GM19467 (cell line): Measurements from ENCODE around the gene NEUROG2.
A peak's percentile ranks its signal among the peaks of the same experiment; 100 is the strongest.

ENCODE experiments used
- ATAC-seq: cut with Tn5 transposase; IDR thresholded peaks from one replicate; pipeline ENCODE4 v1.9.1; 2021; ENCODE audit warnings: mild to moderate bottlenecking, moderate library complexity; ENCODE audit not compliant: unreplicated experiment

Gene NEUROG2

GRCh38 chr4:112521123-112522023 lies 5.4 kb upstream of the NEUROG2 start:
- no peak for ATAC-seq

DNA sequence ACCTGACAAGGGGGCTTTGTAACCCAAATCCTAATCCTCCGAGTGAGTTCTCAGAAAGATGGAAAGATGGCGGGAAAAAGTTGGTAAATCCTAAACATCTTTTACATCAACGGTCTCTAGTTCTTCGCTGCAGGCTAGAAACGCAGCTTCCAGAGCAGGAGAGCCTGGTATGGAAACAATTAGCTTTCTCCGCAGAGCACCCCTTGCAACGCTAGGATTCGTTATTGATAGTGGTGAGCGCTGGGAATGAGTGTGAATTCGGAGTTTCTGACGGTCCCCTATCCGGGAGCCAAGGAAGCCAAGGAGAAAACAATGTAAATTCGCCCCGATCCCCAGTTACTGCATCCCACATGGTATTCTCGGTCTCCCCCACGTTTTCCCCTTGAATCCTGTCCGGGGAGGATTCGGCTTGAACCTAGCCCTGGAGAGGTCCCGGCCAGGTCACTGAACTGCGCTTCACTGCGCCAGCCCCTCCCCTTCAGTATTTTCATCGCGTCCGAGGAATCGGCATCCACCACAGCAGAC lies 4.7 kb upstream of the NEUROG2 start:
- ATAC-seq, result no peak

GRCh38 chr4:112519689-112520597 lies 4.0 kb upstream of the NEUROG2 start:
- ATAC-seq, result no peak

DNA sequence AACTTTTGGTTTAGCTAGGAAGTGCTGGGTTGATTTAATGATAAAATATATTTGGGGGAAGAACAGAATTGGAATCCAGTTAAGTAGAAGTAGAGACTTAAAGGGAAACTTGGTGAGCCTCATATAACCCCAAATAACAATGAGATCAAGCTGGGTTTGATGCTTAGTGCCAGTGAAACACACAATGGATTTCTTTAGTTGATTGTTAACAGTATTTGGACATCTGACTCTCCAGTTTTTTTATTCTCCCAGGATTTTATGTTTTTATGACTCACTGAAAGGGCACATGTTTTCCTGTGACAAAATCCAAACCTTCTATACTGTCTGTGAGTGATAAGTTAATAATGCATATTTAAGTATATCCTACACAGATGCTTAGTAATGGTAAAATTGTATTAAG lies 2.7 kb upstream of the NEUROG2 start:
- ATAC-seq, result no peak

GRCh38 chr4:112517911-112518310 lies 1.9 kb upstream of the NEUROG2 start:
- no peak for ATAC-seq

DNA sequence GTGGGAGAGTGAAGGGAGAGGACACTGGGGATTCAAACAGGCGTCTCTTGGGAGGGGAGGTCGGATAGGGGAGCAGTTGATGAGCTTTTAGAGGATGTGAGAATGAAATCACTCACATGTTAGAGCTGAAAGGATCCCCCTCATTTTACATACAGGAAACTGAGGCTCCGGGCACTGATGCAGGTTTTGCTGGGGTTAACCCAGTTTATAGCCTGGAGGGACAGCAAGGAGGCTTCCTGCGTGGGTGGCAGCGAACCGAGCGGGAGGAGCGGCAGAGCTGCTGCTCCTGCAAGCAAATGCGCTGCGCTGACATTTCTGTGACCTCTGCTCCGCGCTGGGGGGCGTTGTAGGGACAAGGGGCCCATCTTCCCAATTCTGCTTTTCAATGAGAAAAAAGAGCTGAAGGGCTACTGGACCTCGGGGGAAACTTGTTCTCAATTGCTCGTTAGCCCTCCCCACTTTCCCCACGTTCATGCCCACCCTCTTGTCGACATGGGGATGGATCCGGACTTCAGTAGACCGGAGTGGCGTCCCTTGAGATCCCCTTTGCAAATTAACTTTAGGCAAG lies 1.2 kb upstream of the NEUROG2 start:
- peak; percentile 20 for ATAC-seq

DNA sequence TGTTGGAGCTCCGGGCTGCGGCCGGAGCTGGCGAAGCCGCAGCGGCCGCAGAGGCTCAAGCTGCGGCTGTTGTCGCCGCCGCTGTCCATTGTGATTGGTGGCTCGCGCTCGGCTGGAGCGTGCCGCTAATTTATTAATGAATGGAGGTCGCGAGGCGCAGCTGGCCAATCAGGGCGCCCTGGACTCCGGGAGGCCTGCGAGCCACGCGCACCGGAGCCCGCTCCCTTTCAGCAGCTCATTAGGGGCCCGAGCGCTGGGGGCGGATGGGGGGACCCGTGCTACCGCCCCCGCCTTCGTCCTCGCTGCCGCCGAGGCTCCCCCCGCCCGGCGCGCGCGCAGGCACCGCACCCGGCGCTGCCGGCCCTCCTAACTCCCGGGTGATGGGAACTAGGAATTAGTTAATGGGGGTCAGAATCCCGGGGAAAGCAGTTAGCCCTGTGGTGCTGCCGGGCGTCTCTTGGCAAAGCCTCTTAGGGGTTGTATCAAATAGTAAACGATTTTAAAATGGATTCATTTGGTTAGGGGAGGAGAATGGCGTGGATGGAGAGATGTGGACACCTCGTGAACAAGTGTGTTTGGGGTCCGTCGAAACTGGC lies 589 bp upstream of the NEUROG2 start:
- ATAC-seq, result peak; percentile 30

GRCh38 chr4:112515198-112516065 lies 548 bp downstream of the NEUROG2 start:
- peak; percentile 32 for ATAC-seq

DNA sequence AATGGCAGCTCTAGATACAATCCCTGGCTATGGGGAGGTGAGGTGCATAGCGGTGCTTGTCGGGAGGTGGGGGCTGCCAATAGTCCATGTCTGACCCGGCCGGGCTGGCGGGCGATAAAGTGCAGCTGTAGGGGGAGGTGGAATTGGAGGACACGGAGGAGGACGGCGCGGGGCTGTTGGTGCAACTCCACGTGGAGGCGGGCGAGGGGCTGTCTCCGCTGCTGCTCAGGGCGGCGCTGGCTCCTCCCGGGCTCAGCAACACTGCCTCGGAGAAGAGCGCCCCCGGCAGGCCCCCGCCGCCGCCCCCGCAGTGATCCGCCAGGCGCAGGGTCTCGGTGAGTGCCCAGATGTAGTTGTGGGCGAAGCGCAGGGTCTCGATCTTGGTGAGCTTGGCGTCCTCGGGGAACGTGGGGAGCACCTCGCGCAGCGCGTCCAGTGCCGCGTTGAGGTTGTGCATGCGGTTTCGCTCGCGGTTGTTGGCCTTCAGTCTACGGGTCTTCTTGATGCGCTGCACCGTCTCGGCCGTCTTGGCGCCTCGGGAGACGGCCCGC lies 1.3 kb downstream of the NEUROG2 start:
- ATAC-seq, result peak; percentile 3

DNA sequence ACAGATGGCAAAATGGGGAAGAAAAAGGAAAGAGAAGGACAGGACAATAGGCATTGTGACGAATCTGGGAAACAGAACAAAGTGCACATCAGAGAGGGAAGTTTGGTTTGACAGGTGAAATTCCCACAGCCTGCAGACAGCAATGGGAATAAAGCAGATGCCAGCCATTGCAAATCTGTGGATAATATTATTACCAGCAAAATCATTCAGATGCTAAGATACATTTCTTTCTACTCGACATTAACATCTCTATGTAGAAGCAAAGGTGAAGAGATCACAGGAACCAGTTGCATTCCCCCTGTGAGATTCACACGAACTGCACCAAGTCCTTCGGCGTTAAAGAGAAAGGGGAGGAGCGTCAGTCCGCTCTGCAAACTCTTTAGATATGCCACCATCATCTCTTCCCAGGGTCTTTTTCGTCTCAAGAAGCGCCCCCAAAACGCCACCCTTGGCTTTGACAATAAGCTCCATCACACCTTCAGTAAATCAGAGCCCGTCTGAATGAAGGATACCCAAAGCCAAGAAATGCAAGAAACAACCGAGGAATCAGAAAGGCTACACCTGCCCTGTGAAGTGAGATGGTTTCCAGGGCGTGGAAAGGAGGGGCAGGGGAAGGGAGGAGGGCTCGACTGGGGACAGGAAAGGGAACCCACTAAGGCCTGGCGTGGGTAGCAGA lies 1.9 kb downstream of the NEUROG2 start:
- ATAC-seq, result no peak

DNA sequence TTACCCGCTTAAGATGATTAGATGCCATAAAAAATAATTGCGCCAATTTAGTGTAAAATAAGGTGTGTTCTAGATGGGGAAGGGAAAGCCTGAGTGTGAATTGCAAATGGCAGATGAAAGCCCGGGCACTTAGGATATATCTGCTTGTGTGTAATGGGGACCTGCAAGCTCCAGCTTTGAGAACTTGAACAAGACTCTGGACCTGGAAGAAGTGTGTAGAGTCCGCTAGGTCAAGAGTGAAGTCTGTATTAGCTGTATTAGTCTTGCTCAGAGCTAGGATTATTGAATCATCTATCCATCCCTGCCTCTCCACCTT lies 4.2 kb downstream of the NEUROG2 start:
- no peak for ATAC-seq

DNA sequence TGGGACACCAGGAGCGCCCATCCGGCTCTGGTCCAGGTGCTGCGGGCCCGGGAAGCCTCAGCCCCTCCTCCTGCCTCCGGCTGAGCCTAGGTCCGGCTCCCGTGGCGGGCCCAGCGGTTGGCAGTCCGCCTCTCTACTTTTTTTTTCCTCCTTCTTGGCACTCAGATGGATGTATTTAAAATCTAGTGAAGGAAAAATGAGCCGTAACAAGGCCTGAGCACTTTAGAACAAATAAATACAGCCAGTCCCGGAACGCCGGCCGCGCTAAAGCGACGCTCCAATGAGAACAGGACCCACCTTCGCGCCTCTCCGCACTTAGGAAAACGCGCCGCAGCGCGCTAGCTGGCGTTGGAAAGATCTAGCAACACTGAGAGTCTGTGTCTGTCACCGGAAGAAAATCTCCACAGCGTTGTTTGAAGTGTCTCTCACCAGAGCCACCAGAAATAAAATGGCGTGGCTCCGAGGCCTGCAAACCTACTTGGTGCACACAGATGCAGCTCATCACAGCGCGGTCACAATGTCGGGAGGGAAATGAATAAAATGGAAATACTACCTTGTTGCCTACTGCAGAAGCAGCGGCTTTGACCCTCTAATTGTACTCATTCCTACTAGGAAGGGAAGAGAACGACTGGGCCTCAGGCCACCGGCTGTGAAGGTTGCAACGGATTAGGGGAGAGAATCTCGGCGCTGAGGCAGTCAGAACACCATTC lies 4.7 kb downstream of the NEUROG2 start:
- ATAC-seq, result no peak

- ATAC-seq, result no peak
These were observed 5.5 kb downstream of the NEUROG2 start for GRCh38 chr4:112510291-112511092.

DNA sequence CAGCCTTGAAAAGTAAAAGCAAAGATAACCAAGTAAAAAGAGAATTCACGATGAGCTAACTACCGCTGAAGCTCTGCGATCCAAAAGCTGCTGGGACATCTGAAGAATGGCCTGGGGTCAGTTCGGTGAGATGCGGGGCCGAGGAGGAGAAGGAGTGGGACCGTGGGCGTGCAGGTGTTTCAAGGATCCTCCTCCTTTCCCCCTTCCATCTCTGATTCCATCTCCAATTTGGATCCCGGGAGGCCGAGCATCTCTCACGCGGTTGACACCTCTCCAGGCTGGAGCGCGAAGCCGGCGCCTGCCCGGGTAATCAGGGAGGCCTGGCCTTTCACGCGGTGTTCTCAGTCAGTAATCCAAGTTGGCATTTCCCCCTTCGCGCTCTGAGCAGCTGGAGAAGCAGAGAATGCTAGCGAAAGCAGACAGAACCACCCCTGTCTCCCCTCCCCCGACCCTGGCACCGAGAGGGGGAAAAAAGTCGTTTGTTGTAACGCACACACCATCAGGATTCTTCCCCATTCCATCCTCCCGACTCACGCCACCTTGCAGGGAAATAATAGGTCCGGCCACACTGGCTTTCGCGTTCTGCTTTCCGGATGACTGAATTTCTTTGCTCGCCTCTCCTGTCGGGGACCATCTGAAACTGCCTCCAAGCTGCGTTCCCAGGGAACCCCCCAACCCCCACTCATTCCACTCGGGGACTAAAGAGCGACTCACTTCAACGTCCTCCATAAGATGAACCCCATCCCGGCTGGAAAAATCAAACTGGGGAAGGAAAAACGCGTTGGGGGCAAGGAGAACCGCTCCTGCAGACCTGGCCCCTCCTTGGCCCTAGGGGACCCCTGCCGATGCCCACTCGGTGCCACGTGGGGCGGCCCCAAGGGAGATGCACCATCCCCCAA lies 6.5 kb downstream of the NEUROG2 start:
- no peak for ATAC-seq

DNA sequence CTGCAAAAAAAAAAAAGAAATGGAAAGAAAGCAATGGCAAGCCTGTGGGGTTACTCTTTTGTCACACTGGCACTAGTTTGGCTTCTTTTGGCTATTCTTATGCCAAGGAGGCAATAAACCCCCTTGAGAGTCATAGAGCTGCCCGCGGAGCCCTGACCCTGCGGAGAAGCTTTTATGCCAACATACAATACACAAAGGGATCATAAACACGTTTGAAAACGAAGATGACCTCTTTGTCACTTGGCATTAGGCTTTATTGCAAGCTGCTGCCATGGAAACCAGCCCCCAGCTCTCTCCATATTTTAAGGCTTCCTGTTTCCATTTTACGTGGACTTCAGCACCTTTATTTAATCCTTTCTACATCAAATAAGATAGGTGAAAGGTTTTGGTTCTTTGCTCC lies 7.6 kb downstream of the NEUROG2 start:
- ATAC-seq, result no peak

DNA sequence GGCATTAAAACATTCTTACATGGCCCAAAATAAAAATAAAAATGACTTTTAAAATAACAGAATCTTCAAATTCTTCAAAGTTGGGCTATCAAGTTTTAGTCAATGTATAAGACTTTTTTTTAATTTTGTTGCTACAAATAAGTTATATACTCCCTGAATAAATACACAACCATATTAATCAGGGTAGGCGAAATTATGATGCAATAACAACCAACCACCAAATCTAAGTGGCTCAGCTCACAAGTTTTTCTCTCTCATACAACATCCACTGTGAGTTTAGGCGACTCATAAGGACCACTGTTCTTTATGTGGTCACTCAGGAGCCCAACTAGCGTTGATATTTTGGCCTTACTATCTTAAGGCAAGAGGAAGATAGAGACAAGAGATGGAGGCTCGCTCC lies 11.2 kb downstream of the NEUROG2 start:
- ATAC-seq, result no peak

GRCh38 chr4:112502871-112503270 lies 13.1 kb downstream of the NEUROG2 start:
- no peak for ATAC-seq
